ENCODE data around the gene NETO2. TPM values are rescaled to one million over a fixed set of nuclear protein-coding genes. Genes with fewer than 3 reads are reported as not detected.
"Not testable (repeated sequence)": the region's sequence is repeated elsewhere in the genome, so short reads cannot be mapped to it uniquely, and the experiment has no call there.

The NETO2 gene
- total RNA-seq, 1 donor from 2014 or later: 14.7 TPM

- peak; percentile 56 for DNase-seq (ENCODE audit: low spot score)
Observed at GRCh38 chr16:47065766-47066688, 77.7 kb downstream of the NETO2 start.

- no peak for DNase-seq (ENCODE audit: low spot score)
Observed at GRCh38 chr16:47064775-47065174, 79.0 kb downstream of the NETO2 start.

- DNase-seq (ENCODE audit: low spot score): no peak
Observed at GRCh38 chr16:47063011-47063724, 80.6 kb downstream of the NETO2 start.

- DNase-seq (ENCODE audit: low spot score): no peak
Observed at GRCh38 chr16:47061204-47061603, 82.5 kb downstream of the NETO2 start.

- no peak for DNase-seq (ENCODE audit: low spot score)
Observed at GRCh38 chr16:47060596-47060995, 83.1 kb downstream of the NETO2 start.

GRCh38 chr16:47059991-47060390 lies 83.8 kb downstream of the NETO2 start:
- no peak for DNase-seq (ENCODE audit: low spot score)

- DNase-seq (ENCODE audit: low spot score): not testable (repeated sequence)
Observed at GRCh38 chr16:47059130-47059529, 84.6 kb downstream of the NETO2 start.

- no peak for DNase-seq (ENCODE audit: low spot score)
Observed at GRCh38 chr16:47058295-47059086, 85.3 kb downstream of the NETO2 start.

GRCh38 chr16:47057630-47057993 lies 86.1 kb downstream of the NETO2 start:
- no peak for DNase-seq (ENCODE audit: low spot score)

- DNase-seq (ENCODE audit: low spot score): no peak
Observed at GRCh38 chr16:47056688-47057629, 86.8 kb downstream of the NETO2 start.

- not testable (repeated sequence) for DNase-seq (ENCODE audit: low spot score)
Observed at GRCh38 chr16:47056061-47056460, 87.7 kb downstream of the NETO2 start.

- DNase-seq (ENCODE audit: low spot score): no peak
Observed at GRCh38 chr16:47055136-47055885, 88.4 kb downstream of the NETO2 start.

- no peak for DNase-seq (ENCODE audit: low spot score)
Observed at GRCh38 chr16:47054306-47054705, 89.4 kb downstream of the NETO2 start.

- no peak for DNase-seq (ENCODE audit: low spot score)
Observed at GRCh38 chr16:47053895-47054294, 89.8 kb downstream of the NETO2 start.

GRCh38 chr16:47052666-47053640 lies 90.8 kb downstream of the NETO2 start:
- peak; percentile 7 for DNase-seq (ENCODE audit: low spot score)

GRCh38 chr16:47051031-47051430 lies 92.7 kb downstream of the NETO2 start:
- no peak for DNase-seq (ENCODE audit: low spot score)

- no peak for DNase-seq (ENCODE audit: low spot score)
Observed at GRCh38 chr16:47049901-47050583, 93.7 kb downstream of the NETO2 start.

GRCh38 chr16:47047524-47048203 lies 96.1 kb downstream of the NETO2 start:
- DNase-seq (ENCODE audit: low spot score): no peak
